SKM-1 (cell line): ENCODE data around the gene MTIF3.

Source experiments
- DNase-seq: peaks from one replicate; lab custom pipeline; 2025; ENCODE audit not compliant: unreplicated experiment; lab: John Stamatoyannopoulos, UW

The MTIF3 gene

DNA sequence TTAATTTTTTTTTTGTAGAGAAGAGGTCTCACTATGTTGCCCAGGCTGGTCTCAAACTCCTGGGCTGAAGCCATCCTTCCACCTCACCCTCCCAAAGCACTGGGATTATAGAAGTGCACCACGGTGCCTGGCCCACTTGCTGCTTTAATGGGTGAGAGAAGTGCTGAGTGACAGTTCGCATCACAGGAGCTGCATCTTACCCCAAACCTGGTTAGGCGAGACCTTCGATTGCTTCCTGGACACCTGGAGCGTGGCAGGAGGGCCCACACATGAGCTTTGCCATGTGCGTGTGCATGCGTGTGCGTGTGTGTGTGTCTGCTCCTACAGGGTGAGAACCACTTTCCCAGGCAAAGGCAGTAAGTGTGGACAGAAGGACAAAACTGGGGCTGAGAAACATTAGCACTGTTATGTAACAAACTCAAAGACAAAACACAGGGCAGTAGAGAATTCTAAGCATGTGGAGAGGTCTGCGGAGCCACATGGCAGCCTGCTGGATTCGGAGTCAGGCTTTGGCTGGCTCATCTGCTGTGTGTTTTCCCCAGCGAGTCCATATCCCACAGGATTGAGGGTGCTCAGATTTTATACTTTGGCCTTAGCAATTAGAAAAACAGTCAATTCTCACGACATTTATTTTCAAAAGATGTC is 11.7 kb upstream of the MTIF3 start:
- no peak for DNase-seq

DNA sequence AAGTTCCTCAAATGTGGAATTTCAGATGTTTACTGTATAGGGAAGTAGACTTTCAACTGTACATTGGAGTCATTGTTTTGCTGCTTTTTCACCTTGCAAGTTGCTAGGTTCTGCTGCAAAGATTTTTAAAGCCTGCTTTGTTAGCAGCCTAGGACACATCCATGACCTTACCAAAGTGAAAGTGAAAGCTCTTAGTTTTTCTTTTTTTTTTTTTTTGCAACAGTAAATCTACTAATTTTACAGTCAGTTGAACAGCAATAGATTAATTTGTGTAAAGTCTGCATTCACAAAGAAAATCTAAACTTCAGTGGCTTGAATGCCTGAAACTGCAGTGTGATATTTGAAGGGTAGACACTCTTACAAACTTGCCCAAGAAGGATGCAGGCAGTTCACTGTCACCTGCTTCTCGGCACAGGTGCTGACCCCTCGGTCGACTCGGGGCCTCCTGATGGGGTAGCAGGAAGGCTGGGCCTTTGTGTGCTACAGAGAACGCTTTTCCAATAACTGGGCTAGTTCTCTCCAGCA is 5.0 kb upstream of the MTIF3 start:
- DNase-seq: no peak

DNA sequence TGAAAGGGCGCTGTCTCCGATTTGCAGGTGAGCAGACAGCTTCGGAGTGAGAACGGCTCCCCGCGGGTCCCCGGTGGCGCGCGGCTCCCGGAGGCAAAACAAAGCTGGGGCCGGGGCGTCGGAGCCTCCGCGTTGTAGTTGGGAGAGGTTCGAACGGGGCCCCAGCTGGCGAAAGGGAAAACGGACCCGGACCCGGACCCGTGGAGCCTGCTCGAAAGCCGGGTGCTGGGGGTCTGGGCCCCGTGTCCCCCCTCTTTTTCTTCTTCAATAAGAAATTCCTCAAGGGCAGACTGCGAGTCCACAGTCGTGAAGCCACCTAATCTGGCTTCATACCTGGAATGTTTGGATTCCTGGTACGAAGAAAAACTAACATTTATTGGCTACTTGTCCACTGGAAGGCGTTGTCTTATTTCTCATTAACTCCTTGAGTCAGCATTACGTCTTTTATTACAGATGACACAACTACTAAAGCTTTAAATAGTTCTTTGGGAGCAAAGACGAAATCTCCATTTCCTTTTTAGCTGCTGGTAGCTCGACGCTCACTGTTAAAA is 632 bp upstream of the MTIF3 start:
- no peak for DNase-seq

DNA sequence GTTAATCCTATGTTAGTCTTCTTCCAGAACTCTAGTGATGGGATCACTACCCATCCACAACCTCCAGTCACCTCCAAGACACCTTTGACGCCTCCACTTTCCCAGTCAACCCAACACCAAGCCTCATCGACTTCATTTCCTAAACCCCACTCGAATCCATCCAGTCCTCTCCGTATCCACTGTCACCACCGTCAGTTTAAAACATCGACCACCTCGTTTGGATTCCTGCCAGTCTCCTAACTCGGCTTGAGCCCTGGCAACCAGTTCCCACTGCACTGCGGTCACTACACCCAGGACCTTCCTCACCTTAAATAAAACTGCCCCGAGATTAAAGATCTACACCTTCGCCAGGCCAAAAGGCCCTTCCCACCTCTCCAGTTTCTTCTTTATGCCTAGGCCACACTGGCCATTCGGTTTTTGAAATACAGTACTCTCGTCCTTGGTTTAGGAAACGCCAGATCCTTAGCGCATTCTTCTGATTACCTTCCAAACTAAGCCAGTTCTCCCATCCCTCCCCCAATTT is 1.2 kb downstream of the MTIF3 start:
- no peak for DNase-seq

DNA sequence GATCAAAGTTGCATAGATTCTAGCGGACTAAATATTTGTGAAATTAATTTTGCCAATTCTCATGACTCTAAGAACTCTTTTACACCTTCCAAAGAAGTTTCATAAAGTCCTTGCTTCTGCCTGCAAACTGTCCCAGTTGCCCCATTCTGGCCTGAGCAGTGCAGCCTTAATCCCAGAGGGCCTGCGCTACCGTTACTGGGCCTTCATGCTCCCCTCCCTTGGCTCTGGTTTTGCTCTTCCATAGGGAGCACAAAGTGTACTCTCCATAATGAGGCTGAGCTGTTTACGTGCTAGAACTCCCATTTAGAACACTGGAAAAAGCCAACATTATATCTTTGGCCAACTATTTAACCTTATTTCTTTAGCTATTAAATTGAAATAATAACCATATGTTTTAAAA is 2.1 kb downstream of the MTIF3 start:
- no peak for DNase-seq

DNA sequence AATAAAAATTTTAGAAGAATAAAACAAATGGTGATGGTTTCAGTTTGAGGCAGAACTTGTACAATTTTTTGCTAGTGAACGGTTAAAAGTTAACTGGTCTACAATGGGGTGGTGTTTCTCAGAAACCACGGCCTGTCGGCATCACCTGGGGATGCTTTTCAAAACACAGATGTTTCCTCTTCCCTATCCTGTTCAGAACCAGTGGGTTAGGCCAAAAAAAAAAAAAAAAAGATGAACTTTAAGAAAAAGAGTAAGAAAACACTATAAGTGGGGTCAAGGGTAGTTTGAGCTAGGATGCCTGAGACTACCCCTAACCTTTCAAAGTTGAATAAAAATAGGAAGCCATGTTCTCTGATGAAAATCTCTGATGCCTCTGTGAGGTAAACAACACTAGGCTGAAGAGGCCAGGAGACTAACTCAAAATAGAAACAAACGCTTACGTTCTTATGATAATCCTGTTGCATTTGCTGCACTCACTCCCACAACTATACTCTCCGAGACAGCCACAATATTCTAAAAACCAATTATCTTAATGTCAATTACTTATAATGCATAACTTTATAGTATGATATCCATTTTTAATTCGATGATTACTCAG is 3.3 kb downstream of the MTIF3 start:
- DNase-seq: no peak

DNA sequence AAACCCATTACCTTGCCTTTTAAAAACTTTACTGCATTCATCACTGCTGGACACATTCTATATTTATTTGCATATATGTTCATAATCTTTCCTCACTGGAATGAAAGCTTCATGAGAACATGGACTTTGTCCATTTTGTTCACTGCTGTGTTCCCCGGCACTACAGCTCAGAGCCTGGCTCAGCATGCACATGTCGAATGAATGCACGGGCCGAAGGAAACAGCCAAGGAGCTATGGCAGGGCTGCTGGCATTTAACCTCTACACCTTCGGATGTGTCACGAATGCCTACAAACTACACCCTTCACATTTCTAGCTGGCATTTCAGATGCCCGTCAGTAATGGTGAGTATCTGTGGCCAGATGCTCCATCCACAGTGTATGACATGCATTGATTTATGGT is 7.6 kb downstream of the MTIF3 start:
- DNase-seq: no peak

DNA sequence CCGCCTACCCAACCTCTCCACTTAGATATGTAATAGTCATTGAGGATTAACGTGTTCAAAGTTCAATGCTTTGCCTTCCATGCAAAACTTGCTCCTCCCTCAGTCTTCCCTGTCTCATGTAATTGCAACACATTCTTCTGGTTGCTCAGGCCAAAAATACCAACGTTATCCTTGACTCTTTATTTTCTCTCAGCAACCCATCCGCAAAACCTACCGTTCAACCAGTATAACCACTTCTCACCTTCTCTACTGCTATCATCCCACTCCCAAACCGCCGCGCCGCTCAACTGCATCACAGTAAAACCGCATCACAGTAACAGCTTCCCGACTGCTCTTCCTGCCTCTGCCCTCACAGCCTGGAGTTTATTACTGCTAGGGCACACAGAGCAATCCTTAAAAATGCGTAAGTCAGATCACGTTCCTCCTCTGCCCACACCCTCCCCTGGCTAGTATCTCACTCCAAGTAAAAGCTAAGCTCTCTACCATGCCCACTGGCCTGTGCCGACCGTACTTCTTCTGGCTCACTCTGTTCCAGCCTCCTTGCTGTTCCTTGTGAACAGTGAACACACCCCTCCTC is 8.2 kb downstream of the MTIF3 start:
- no peak for DNase-seq

DNA sequence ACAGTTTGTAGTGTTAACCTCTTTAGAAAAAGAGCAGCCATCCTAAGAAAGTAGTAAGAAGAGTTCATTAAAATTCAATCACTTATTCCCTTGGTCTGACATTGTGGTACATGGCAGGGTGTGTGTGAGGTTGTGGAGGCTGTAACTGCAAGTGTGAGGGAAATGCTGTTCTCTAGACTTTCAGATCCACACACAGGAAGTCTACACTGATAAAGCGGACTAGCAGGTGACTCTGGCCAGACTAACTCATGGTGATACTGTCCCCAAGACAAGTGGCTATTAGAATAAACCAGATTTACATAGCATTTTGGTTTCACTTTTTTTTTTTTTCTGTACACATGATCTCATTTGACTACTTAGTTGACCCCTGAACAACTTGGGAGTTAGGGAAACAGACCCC is 10.0 kb downstream of the MTIF3 start:
- no peak for DNase-seq

DNA sequence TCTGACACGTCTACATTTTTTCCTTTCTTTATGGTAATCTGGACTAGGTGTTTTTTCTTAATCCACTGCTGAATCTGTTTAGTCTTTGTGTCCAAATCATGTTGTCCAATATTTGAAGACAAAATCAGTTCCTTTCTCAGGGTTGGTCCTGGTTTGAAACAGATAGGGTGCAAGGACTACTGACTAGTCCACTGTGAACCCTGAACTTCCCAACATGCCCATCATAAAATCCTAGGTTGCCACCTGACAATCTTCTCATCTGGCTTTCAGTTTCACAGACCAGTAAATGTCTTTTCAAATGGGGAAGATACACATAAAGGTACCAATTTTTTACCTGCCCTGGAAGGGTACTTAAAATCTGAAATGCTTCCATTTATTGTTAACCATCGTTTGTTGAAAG is 13.2 kb downstream of the MTIF3 start:
- no peak for DNase-seq

DNA sequence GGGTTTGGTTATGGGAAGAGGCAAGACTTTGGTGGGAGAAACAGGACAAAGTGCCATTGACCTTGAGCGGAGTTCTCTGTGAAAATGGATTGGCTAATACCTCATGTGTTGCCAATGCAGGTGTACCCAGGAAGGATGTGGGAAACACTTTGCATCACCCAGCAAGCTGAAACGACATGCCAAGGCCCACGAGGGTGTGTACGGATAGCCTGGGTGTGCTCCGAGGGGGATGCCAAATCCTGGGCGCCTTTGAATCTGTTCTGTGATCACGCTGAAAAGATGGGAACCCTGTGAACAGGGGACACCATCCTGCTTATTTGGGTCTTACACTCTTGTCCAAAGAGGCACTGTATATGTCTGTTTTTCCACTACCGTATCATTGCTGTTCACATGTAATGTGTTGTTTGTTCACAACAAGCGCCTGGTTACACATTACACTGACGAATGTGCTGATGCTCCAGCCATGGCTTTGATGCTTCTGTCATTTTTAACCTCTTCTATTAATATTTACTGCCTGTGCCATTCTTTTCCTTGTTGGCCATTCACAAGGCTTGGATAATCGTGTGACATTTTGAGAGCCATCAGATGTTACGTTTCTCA is 17.7 kb downstream of the MTIF3 start:
- no peak for DNase-seq

DNA sequence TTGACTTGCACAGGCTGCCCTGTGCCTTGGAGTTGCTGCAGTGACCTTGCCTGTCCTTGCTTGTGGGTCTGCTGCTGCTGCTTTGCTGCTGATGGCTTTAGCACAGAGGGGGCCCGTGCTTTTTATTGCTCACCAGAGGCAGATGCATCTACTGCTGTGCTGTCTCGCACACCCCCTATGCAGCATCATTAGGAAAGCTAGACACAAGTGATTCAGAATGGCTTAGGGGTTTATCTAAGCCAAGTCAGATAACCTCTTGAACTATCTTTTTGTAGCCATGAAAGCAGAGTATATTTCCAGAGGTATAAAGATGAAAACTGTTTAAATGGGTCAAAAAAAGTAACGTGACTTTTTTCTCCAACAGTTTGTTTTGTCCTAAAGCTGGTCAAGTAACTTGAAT is 18.2 kb downstream of the MTIF3 start:
- no peak for DNase-seq

DNA sequence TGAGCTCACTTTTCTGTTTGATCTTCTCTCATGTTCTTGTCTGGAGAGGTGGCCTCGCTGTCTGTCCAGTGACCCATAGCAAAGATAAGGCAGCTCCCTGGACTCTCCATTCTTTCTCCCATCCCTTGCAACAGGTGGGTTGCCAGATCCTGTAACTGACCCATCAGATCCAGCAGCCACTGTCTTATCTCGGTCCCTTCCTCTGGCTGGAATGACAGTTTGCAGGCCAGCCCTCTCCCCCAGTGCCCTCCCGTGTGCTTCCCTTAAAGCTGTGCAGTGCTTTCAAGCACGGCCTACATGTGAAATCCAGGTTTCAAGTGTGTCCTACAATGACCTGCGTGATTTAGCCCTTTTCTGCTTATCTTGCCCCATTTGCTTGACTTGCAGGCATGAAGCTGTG is 22.2 kb downstream of the MTIF3 start:
- no peak for DNase-seq

DNA sequence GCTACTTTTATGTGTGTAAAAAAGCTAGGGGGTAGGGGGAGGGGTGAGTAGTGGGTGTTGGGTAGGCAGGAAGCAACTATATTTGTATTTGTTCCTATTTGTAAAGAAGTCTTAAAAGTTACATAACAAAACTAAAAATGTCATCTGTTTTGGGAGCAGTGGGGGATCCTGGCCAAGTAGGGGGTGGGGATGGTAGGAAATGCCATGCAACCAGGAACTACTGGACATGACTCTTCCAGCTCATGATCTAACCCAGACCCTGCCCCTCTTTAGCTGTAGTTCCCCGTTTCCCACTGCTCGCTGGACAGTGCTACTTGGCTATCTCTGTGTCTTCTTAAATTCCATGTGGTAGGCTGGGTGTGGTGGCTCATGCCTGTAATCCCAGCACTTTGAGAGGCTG is 22.7 kb downstream of the MTIF3 start:
- no peak for DNase-seq

DNA sequence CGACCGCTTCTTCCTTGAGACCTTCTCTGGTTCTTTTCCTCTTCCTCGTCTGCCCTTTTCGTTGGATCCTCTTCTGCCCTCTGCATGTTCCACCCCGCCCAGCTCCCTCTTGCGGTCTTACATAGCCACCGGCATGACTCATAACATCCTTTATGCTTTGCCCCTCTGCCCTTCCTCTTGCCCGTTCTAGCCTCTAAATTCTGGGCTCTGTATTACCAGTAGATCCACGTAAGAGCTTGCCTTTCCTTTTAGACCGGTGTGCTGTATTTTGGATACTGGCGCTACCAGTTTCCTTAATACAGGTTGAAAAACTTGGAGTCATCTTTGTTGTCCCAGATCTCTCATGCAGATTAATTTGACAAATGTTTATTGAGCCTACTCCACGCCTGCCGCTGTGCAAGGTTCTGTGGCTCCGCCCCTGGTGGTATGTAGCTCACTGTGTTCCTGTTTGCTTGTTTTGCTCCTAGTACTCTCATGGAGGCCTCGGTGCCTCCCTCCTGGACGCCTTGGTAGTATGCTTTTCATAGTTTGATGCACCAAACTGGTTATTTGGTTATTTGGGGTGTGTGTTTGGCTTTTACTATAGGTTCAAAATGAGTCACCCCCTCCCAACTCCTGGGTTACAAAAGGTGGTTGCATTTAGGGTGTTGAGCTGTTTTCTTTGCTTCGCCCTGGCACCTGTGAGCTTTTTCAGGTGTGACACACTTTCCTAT is 24.3 kb downstream of the MTIF3 start:
- peak; percentile 87 for DNase-seq

DNA sequence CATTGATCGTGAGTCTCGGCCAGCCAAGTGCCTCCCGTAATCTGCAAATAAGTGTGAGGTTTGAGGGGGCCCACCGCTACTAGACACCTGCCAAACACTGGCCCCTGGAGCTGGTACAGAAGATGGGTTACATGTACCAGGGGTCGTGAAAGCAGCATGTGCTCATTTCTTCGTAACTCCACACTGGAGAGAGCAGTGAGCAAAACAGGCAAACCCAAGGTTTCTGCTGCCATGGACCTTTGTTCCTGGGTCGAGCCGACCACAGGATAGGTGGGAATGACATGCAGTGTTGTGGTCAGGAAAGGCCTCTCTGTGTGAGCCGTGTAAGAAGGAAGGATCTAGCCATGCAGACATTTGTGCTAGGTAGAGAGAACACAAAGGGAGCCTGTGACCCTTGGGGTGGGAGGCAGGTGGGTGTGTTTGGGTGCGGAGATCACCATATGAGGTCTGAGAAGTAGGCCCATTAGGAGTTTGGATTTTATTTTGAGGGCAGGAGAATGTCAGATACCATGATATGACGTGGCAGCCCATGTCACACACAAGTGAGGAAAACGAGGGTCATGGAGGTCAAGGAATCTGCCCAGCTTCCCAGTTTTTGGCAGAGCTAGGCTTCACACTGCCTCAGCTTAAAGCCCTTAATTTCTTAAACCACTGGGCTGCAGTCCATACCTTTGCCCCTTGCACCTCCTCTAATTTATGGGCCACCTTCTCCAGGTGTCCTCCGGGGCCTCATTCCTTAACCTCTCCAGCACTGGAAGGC is 25.0 kb downstream of the MTIF3 start:
- no peak for DNase-seq

DNA sequence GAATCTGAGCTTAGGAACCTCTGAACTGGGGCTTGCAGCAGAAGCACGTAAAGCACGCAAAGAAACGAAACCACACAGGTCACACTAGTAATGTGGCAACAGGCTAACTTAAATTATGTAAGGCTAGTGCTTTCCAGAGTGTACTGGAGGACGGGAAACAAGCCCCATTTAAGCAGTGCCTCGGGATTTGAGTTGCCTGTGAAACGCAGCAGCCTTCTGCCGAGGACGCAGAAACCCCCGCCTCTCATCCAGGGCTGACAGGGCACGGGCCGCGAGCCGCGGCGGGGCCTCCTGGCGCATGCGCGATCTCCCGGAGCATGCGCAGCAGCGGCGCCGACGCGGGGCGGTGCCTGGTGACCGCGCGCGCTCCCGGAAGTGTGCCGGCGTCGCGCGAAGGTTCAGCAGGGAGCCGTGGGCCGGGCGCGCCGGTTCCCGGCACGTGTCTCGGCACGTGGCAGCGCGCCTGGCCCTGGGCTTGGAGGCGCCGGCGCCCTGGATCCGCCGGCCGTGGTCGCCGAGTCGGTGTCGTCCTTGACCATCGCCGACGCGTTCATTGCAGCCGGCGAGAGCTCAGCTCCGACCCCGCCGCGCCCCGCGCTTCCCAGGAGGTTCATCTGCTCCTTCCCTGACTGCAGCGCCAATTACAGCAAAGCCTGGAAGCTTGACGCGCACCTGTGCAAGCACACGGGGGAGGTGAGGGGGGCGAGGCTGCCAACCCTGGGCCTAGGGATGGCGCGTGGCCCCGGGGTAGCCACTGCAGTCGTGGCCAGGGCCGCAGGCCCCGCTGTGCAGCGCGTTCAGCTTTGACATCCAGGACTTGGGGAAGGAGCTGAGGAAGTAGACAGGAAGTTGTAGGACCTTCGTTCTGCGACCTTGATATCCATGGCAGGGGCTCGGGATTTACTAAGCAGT is 25.9 kb downstream of the MTIF3 start, which contains the start of gene GTF3A:
Gene GTF3A, plus strand, starts transcription at position 374 of the 912 bp plus-strand sequence.
- peak; percentile 49 for DNase-seq

DNA sequence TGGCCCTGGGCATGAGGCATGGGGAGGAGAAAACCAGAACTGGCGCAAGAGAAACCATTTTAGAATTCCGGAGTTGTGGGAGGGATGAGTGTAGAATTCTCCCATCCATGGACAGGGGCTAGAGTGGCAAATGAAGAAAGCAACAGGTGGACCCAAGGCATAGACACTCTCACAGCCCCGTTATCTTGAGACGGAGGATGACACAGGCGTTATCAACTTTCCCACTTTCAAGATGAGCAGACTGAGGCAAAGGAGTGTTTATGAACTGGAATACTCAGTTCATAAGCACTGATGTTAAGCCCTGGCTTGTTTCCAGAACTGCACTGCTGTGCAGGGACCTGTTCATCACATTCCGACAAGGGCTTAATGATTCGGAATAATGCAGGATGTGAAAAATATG is 27.0 kb downstream of the MTIF3 start:
- DNase-seq: no peak
